Natural killer cell (primary cell): ENCODE data around the gene ULK4. TPM values are rescaled to one million over a fixed set of nuclear protein-coding genes. Genes with fewer than 3 reads are reported as not detected.
"Not testable (repeated sequence)": the region's sequence is repeated elsewhere in the genome, so short reads cannot be mapped to it uniquely, and the experiment has no call there.

ENCODE experiments used
- ATAC-seq, 3 donors: fragments of 150-1000 bp in 2 of 3; fragments of 200-7000 bp in 1 of 3; cut with Tn5 transposase; 1 replicate in 1 of 3; 2 replicates in 2 of 3; pipeline ENCODE4 v1.10.0; 2021; ENCODE audit warnings: mild to moderate bottlenecking in 2 of 3, moderate library complexity in 2 of 3
- DNase-seq, 2 donors: peaks; one replicate each; pipeline versions ENCODE4 v3.0.0 to v3.0.0-alpha.2; 2013 to 2021; ENCODE audit warnings: mixed read lengths in 1 of 2
- H3K27ac ChIP-seq: one replicate; pipeline ENCODE4 v1.5.1; 2013; ENCODE audit warnings: mild to moderate bottlenecking, low read length
- H3K27me3 ChIP-seq: one replicate; pipeline ENCODE4 v1.6.1; 2013; ENCODE audit warnings: low read length; ENCODE audit not compliant: control insufficient read depth, insufficient read depth
- H3K36me3 ChIP-seq: one replicate; pipeline ENCODE4 v1.6.1; 2013; ENCODE audit warnings: low read length; ENCODE audit not compliant: control insufficient read depth, insufficient read depth
- H3K4me1 ChIP-seq: one replicate; pipeline ENCODE4 v1.6.1; 2013; ENCODE audit warnings: low read length; ENCODE audit not compliant: control insufficient read depth, insufficient read depth
- H3K4me3 ChIP-seq: one replicate; pipeline ENCODE4 v1.5.1; 2013; ENCODE audit warnings: low read length
- H3K9me3 ChIP-seq: one replicate; pipeline ENCODE4 v1.6.1; 2013; ENCODE audit warnings: low read length; ENCODE audit not compliant: control insufficient read depth, insufficient read depth
- H3K27ac Mint-ChIP-seq, 2 donors: one replicate each; pipeline ENCODE4 v1.8.0; 2022; ENCODE audit warnings: mild to moderate bottlenecking in 2 of 2, mixed read lengths in 2 of 2, moderate library complexity in 1 of 2
- H3K27me3 Mint-ChIP-seq, 2 donors: one replicate each; pipeline ENCODE4 v1.8.0; 2022; ENCODE audit warnings: low read depth in 2 of 2, mixed read lengths in 2 of 2
- H3K36me3 Mint-ChIP-seq: one replicate; pipeline ENCODE4 v1.8.0; 2022; ENCODE audit warnings: mixed read lengths
- H3K4me1 Mint-ChIP-seq, 2 donors: one replicate each; pipeline ENCODE4 v1.8.0; 2022; ENCODE audit warnings: mixed read lengths in 2 of 2
- H3K4me3 Mint-ChIP-seq: one replicate; pipeline ENCODE4 v1.8.0; 2022; ENCODE audit warnings: mild to moderate bottlenecking, moderate library complexity, mixed read lengths
- H3K9me3 Mint-ChIP-seq, 2 donors: one replicate each; pipeline ENCODE4 v1.8.0; 2022; ENCODE audit warnings: mixed read lengths in 2 of 2
- WGBS: methylation state at CpG from one replicate; pipeline ENCODE4 v1.1.7; 2013; ENCODE audit warnings: missing lambda C conversion rate; ENCODE audit not compliant: insufficient coverage; 5-methylcytosine and 5-hydroxymethylcytosine counted together
- intact Hi-C: fragments of 100-400 bp; cut with micrococcal nuclease; formaldehyde crosslinking; loops from one replicate; pipeline ENCODE4 v1.14.2; 2022
- total RNA-seq, 4 donors: library from RNA; stranded (reverse); fragments of 120-200 nt in 1 of 4; gene quantifications; one replicate each; pipeline versions ENCODE4 v1.2.3 to v1.2.4, GENCODE V29; 2013 to 2022
- TF ChIP-seq, protein P1 (sequence below): fragments of 200-600 bp; IDR thresholded peaks from one replicate; pipeline ENCODE4 v1.8.0; 2022; ENCODE audit warnings: antibody characterized with exemption

The ULK4 gene
- total RNA-seq, 3 donors from 2014 or later (not counting 1 experiment from before 2014, with no cell fraction given): 19.2 to 25.7 (median 21.2) TPM

DNA sequence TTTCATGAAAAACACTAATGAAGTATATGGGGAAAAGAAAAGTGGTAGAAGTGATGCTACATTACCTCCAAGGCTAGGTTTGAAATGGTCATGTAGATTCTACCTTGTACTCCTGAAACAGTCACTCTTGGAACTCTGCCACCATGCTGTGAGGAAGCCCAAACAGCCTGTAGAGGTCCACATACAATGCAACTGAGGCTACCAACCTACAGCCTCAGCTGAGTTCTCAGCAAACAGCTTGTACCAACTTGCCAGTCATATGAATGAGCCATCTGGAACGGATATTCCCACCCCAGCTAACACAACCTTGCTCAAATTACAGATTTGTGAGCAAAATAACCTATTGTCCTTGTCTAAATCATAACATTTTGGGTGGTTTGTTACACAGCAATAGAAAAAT, 193.5 kb downstream of the ULK4 start:
- Mint-ChIP-seq H3K27ac (no peak overlapping the region), H3K27me3 (no peaks in the 10 kb centered on the region), H3K36me3 (no peaks in the 10 kb centered on the region), H3K9me3 (no peaks in the 10 kb centered on the region), H3K4me3 (no peak overlapping the region), H3K4me1 (no peaks in the 10 kb centered on the region)
- WGBS: 94% methylated on average over 1 of the region's 1 CpG
- intact Hi-C loops: no loop called here
- Histone ChIP-seq H3K27ac (no peak overlapping the region), H3K4me3 (no peak overlapping the region), H3K27me3 (no peaks in the 10 kb centered on the region), H3K36me3 (no peaks in the 10 kb centered on the region), H3K4me1 (no peaks in the 10 kb centered on the region), H3K9me3 (no peaks in the 10 kb centered on the region)
- TF ChIP-seq, protein P1, sequence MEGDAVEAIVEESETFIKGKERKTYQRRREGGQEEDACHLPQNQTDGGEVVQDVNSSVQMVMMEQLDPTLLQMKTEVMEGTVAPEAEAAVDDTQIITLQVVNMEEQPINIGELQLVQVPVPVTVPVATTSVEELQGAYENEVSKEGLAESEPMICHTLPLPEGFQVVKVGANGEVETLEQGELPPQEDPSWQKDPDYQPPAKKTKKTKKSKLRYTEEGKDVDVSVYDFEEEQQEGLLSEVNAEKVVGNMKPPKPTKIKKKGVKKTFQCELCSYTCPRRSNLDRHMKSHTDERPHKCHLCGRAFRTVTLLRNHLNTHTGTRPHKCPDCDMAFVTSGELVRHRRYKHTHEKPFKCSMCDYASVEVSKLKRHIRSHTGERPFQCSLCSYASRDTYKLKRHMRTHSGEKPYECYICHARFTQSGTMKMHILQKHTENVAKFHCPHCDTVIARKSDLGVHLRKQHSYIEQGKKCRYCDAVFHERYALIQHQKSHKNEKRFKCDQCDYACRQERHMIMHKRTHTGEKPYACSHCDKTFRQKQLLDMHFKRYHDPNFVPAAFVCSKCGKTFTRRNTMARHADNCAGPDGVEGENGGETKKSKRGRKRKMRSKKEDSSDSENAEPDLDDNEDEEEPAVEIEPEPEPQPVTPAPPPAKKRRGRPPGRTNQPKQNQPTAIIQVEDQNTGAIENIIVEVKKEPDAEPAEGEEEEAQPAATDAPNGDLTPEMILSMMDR: no peak
- DNase-seq: no peak
- ATAC-seq: no peak

DNA sequence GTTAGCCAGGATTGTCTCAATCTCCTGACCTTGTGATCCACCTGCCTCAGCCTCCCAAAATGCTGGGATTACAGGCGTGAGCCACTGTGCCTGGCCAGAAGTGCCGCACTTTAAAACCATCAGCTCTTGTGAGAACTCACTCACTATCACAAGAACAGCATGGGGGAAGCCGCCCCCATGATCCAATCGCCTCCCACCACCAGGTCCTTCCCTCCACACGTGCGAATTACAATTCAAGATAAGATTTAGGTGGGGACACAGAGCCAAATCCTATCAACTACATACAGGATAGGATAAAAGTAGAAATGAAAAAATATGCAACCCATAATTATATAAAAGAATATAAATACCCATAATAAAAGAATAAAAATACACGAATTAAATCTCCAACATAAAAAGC, 199.0 kb downstream of the ULK4 start:
- H3K27ac Mint-ChIP-seq, H3K4me1 ChIP-seq, H3K36me3 ChIP-seq, H3K27ac ChIP-seq, H3K27me3 ChIP-seq, H3K4me1 Mint-ChIP-seq, H3K27me3 Mint-ChIP-seq, H3K4me3 ChIP-seq, intact Hi-C loops, H3K9me3 Mint-ChIP-seq, H3K4me3 Mint-ChIP-seq, ATAC-seq, H3K9me3 ChIP-seq, H3K36me3 Mint-ChIP-seq, DNase-seq: not testable (repeated sequence)
- 99% methylated on average over 3 of the region's 7 CpGs for WGBS

DNA sequence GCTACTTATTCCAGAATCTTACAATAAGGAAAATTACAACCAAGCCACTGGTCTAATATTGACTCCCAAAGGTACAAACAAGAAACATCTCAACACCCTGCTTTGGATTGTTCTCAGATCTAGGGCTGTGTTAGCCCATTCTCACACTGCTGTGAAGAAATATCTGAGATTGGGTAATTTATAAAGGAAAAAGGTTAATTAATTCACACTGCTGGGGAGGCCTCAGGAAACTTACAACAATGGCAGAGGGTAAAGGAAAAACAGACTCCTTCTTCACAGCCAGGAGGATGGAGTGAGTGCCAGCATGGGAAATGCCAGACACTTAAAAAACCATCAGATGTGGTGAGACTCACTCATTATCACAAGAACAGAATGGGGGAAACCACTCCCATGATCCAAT, 208.3 kb downstream of the ULK4 start:
- Histone ChIP-seq H3K27ac (no peak overlapping the region), H3K9me3 (no peaks in the 10 kb centered on the region), H3K36me3 (no peaks in the 10 kb centered on the region), H3K4me1 (no peaks in the 10 kb centered on the region), H3K4me3 (no peak overlapping the region), H3K27me3 (no peaks in the 10 kb centered on the region)
- H3K27me3 Mint-ChIP-seq: no peaks in the 10 kb centered on the region
- peaks cover 0 to 8% of the 10 kb centered on the region in 2 donors for H3K4me1 Mint-ChIP-seq
- no peak overlapping the region for H3K4me3 Mint-ChIP-seq
- intact Hi-C loops: no loop called here
- no peak for DNase-seq
- TF ChIP-seq, protein P1: no peak
- no peaks in the 10 kb centered on the region for H3K9me3 Mint-ChIP-seq
- no peak overlapping the region for H3K27ac Mint-ChIP-seq
- ATAC-seq: no peak
- H3K36me3 Mint-ChIP-seq: no peaks in the 10 kb centered on the region

DNA sequence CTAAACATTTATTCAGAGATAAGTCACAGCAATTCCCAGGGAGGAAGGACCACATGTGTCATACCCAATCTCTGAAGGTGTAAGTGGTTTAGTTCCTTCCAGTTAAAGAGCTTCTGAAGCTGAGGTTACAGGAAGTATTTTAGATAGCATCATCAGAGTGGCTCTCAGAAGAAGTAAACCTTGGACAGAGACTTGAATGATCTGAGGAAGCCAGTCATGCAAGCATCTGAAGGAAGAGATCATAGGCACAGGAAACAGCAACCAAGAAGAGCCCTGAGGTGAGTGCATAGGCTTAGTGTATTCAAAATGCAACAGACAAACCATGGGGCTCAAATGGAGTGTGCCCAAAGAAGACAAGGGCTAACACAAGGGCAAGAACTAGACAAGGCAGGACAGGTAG, 210.3 kb downstream of the ULK4 start:
- no peaks in the 10 kb centered on the region for H3K9me3 Mint-ChIP-seq
- no peak overlapping the region for H3K4me3 ChIP-seq
- H3K27me3 ChIP-seq: no peaks in the 10 kb centered on the region
- ATAC-seq: no peak
- H3K36me3 ChIP-seq: no peaks in the 10 kb centered on the region
- no peaks in the 10 kb centered on the region for H3K36me3 Mint-ChIP-seq
- no peak overlapping the region for H3K4me3 Mint-ChIP-seq
- H3K4me1 ChIP-seq: no peaks in the 10 kb centered on the region
- H3K27me3 Mint-ChIP-seq: no peaks in the 10 kb centered on the region
- no peak overlapping the region for H3K27ac ChIP-seq
- intact Hi-C loops: no loop called here
- DNase-seq: peak in 1 of 2 donors; percentile 27
- H3K27ac Mint-ChIP-seq: no peak overlapping the region
- H3K4me1 Mint-ChIP-seq: peaks cover 0 to 8% of the 10 kb centered on the region in 2 donors
- no peaks in the 10 kb centered on the region for H3K9me3 ChIP-seq
- TF ChIP-seq, protein P1: no peak
